PC-3 (cell line): ENCODE data around the gene PRIMA1. TPM values are rescaled to one million over a fixed set of nuclear protein-coding genes. Genes with fewer than 3 reads are reported as not detected.

Experiments
- ATAC-seq: fragments of 200-7000 bp; cut with Tn5 transposase; 2 replicates; pipeline ENCODE4 v1.9.1; 2020; ENCODE audit warnings: mild to moderate bottlenecking, moderate library complexity
- BruUV-seq: library from RNA; stranded (reverse); fragments of 400-500 nt; replicated peaks from 2 replicates; lab custom pipeline; 2021; lab: Mats Ljungman, UMichigan
- CTCF ChIA-PET: fragments of 300-600 bp; sonication (Branson Sonifier 250); formaldehyde crosslinking; loops from one replicate; lab custom pipeline; 2022; ENCODE audit warnings: antibody characterized with exemption; lab: Charles Lee
- POLR2A ChIA-PET: fragments of 300-600 bp; sonication (Branson Sonifier 250); formaldehyde crosslinking; loops from one replicate; lab custom pipeline; 2022; ENCODE audit warnings: antibody characterized with exemption; ENCODE audit not compliant: unreplicated experiment; lab: Charles Lee
- DNase-seq: peaks from one replicate; pipeline ENCODE4 v3.0.0-alpha.2; 2015
- H2AFZ ChIP-seq: fragments of 300-600 bp; sonication (generic); 2 replicates; pipeline ENCODE4 v1.6.0; 2016; ENCODE audit warnings: antibody characterized with exemption, low read length
- H3F3A ChIP-seq: fragments of 300-600 bp; sonication (generic); one replicate; pipeline ENCODE4 v1.6.0; 2017; ENCODE audit warnings: antibody characterized with exemption, low read length, control low read depth, mild to moderate bottlenecking; ENCODE audit not compliant: unreplicated experiment
- H3K27ac ChIP-seq: fragments of 300-600 bp; sonication (generic); 2 replicates; pipeline ENCODE4 v1.5.1; 2016; ENCODE audit warnings: mild to moderate bottlenecking, low read length
- H3K27me3 ChIP-seq: fragments of 300-600 bp; sonication (generic); 2 replicates; pipeline ENCODE4 v1.6.1; 2016; ENCODE audit warnings: low read length, mixed read lengths
- H3K36me3 ChIP-seq: fragments of 300-600 bp; sonication (generic); 2 replicates; pipeline ENCODE4 v1.6.1; 2016; ENCODE audit warnings: low read depth, mixed run types, low read length, mixed read lengths
- H3K4me1 ChIP-seq: fragments of 300-600 bp; sonication (generic); 2 replicates; pipeline ENCODE4 v1.5.1; 2016; ENCODE audit warnings: low read length; ENCODE audit not compliant: insufficient read depth
- H3K4me2 ChIP-seq: fragments of 300-600 bp; sonication (generic); 2 replicates; pipeline ENCODE4 v1.6.0; 2016; ENCODE audit warnings: low read length
- H3K4me3 ChIP-seq: fragments of 300-600 bp; sonication (generic); 2 replicates; pipeline ENCODE4 v1.5.1; 2016; ENCODE audit warnings: mild to moderate bottlenecking, low read length, mixed read lengths
- H3K79me2 ChIP-seq: fragments of 300-600 bp; sonication (generic); 2 replicates; pipeline ENCODE4 v1.6.1; 2017; ENCODE audit warnings: low read length, mixed read lengths
- H3K9ac ChIP-seq: fragments of 300-600 bp; sonication (generic); 2 replicates; pipeline ENCODE4 v1.6.0; 2016; ENCODE audit warnings: mild to moderate bottlenecking, low read length
- H3K9me2 ChIP-seq: fragments of 300-600 bp; sonication (generic); replicated peaks from 2 replicates; pipeline ENCODE4 v1.6.1; 2016; ENCODE audit warnings: mixed run types, low read length, mixed read lengths
- H3K9me3 ChIP-seq: fragments of 300-600 bp; sonication (generic); 2 replicates; pipeline ENCODE4 v1.6.1; 2016; ENCODE audit warnings: low read length, mixed read lengths
- H4K20me1 ChIP-seq: fragments of 300-600 bp; sonication (generic); 2 replicates; pipeline ENCODE4 v1.6.1; 2016; ENCODE audit warnings: low read length, mixed read lengths
- EZH2 ChIP-seq: fragments of 300-600 bp; sonication (generic); IDR thresholded peaks from one replicate; pipeline ENCODE4 v1.6.1; 2017; ENCODE audit warnings: antibody characterized with exemption, mild to moderate bottlenecking, low read length; ENCODE audit not compliant: unreplicated experiment
- EZH2phosphoT487 ChIP-seq: fragments of 300-600 bp; sonication (generic); IDR thresholded peaks from 2 replicates; pipeline ENCODE4 v1.6.1; 2018; ENCODE audit warnings: mild to moderate bottlenecking, antibody characterized with exemption, low read length, borderline replicate concordance
- intact Hi-C: fragments of 100-400 bp; cut with micrococcal nuclease; formaldehyde crosslinking; loops from 2 replicates; pipeline ENCODE4 v1.9.0; 2023
- total RNA-seq: library from RNA; depleted of rRNA; stranded (reverse); fragments of >200 nt; gene quantifications from 2 replicates; pipeline ENCODE4 v1.2.3, GENCODE V29; 2014
- TF ChIP-seq, protein P1 (sequence below): fragments of 300-600 bp; sonication (generic); conservative IDR thresholded peaks from 2 replicates; pipeline ENCODE4 v1.5.1; 2017; ENCODE audit warnings: antibody characterized with exemption, low read depth, mild to moderate bottlenecking, low read length

Gene PRIMA1
- total RNA-seq, 1 experiment from 2014 or later = 0.04 TPM

DNA sequence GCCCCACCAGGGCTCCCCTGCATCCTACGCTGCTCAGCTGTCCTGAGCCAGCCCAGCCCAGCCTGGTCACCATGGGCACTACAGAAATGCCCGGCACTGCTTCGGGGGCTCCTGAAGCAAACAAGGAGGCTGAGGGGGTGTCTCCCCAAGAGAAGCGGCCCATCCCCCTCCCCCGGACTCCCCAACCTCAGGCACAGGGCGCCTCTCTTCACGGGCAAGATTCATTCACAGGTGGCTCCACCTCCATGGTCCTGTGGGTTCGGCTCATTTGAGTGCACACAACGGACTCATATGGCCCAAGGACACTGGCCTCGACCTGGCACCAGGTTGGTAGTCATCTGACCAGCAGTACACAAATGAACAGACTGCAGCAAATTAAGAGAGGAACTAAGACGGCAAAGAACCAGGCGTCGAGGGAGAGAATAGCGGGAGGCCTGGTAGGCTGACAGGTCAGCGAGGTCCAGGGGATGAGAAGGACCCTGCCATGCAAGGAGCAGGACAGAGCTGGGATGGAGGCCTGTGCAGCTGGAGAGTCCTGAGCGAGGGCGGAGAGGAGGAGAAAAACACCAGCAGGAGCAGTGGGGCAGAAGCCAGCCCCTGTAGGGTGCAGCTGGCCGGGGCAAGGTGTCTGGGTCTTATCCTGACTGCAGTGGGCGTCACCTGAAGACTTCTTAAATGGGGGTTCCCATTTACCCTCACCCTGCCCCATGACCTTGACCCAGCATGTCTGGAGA is 60.2 kb downstream of the PRIMA1 start:
- no peaks in the 10 kb centered on the region for H3K36me3 ChIP-seq
- POLR2A ChIA-PET = no interaction called here
- no peaks in the 10 kb centered on the region for H3K4me1 ChIP-seq
- H3K27ac ChIP-seq = no peak overlapping the region
- CTCF ChIA-PET = no interaction called here
- no peaks in the 10 kb centered on the region for H4K20me1 ChIP-seq
- DNase-seq (no peak), ATAC-seq (no peak)
- H3K79me2 ChIP-seq = no peaks in the 10 kb centered on the region
- peaks cover 11% of the 10 kb centered on the region; the same call in 1 of the 2 replicates for H3K27me3 ChIP-seq
- no peak overlapping the region for H3K4me2 ChIP-seq
- TF ChIP-seq EZH2phosphoT487 (no peak), EZH2 (no peak)
- TF ChIP-seq, protein P1, sequence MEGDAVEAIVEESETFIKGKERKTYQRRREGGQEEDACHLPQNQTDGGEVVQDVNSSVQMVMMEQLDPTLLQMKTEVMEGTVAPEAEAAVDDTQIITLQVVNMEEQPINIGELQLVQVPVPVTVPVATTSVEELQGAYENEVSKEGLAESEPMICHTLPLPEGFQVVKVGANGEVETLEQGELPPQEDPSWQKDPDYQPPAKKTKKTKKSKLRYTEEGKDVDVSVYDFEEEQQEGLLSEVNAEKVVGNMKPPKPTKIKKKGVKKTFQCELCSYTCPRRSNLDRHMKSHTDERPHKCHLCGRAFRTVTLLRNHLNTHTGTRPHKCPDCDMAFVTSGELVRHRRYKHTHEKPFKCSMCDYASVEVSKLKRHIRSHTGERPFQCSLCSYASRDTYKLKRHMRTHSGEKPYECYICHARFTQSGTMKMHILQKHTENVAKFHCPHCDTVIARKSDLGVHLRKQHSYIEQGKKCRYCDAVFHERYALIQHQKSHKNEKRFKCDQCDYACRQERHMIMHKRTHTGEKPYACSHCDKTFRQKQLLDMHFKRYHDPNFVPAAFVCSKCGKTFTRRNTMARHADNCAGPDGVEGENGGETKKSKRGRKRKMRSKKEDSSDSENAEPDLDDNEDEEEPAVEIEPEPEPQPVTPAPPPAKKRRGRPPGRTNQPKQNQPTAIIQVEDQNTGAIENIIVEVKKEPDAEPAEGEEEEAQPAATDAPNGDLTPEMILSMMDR = no peak
- intact Hi-C loops = no loop called here
- no peaks in the 10 kb centered on the region for H3K9me3 ChIP-seq
- BruUV-seq = no TSS peak
- H3K9ac ChIP-seq = no peak overlapping the region
- no peaks in the 10 kb centered on the region for H3F3A ChIP-seq
- no peaks in the 10 kb centered on the region for H3K9me2 ChIP-seq
- H2AFZ ChIP-seq = no peak overlapping the region
- H3K4me3 ChIP-seq = no peak overlapping the region

DNA sequence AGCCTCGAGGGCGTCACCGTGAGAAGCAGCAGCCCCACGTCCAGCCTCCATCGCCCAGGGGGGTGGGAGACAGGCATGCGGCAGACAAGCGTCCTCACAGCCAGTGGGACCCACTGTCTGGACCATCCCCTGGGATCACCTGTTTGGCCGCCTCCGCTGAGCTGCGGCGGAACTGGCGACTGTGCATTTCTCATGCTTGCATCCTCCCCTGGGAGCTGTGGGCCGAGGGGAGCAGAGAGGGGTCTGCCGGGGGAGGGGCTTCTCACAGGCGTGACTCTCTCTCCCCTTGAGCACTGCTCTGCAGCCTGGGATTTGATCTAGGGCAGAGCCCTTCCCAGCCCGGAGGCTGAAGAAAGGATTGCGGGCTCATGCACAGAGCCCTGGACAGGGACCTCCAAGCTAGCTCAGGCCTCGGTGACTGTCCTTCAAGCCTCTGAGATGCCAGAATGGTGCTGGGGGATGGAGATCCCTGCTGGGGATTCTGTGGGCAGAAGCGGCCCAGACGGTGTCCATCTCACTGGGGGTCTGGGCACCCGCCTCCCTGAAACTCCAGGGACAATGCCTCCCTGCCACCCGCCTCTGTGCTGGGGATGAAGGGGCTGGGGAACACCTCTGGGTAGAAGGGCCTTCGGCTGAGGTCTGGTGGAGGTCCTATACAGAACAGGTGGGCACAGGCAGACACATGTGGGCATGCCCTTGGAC is 61.1 kb downstream of the PRIMA1 start:
- no peak overlapping the region for H2AFZ ChIP-seq
- no peaks in the 10 kb centered on the region for H3F3A ChIP-seq
- H3K4me1 ChIP-seq = no peaks in the 10 kb centered on the region
- no peaks in the 10 kb centered on the region for H3K9me2 ChIP-seq
- no peaks in the 10 kb centered on the region for H3K9me3 ChIP-seq
- peaks cover 6% of the 10 kb centered on the region; the same call in 1 of the 2 replicates for H3K27me3 ChIP-seq
- H3K79me2 ChIP-seq = no peaks in the 10 kb centered on the region
- intact Hi-C loops = no loop called here
- H3K4me2 ChIP-seq = no peak overlapping the region
- ATAC-seq (no peak), DNase-seq (no peak)
- TF ChIP-seq EZH2 = no peak
- TF ChIP-seq EZH2phosphoT487 = no peak
- TF ChIP-seq, protein P1 = no peak
- CTCF ChIA-PET = no interaction called here
- H3K9ac ChIP-seq = no peak overlapping the region
- H4K20me1 ChIP-seq = no peaks in the 10 kb centered on the region
- no peaks in the 10 kb centered on the region for H3K36me3 ChIP-seq
- POLR2A ChIA-PET = interaction anchor here (0.6 kb wide), 1 partner anchor 39 kb away, joined by 3 read pairs; no protein-coding TSS in a partner anchor
- H3K27ac ChIP-seq = no peak overlapping the region
- H3K4me3 ChIP-seq = no peak overlapping the region
- no TSS peak for BruUV-seq

DNA sequence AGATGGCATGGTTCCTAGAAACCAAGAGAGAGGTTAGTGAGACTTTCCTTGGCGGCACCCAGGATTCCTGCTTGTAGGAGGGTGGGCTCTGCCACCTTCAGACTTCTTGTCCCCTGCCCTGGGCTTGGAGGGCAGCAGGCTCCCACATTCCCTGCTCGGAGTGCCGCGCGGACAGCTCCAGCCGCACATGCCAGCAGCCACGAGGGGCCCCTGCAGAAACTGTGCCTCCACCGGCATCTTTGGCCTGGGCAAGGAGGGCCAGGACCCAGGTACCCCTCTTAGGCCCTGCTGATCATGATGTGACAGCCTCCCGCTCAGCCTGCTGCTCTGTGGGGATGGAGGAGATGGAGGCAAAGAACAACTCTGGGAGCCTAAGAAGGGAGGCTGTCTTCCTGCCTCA is 62.3 kb downstream of the PRIMA1 start:
- Histone ChIP-seq H3K9ac (no peak overlapping the region), H4K20me1 (no peaks in the 10 kb centered on the region), H3K36me3 (no peaks in the 10 kb centered on the region), H3K4me2 (no peak overlapping the region), H3F3A (no peaks in the 10 kb centered on the region), H3K4me1 (no peaks in the 10 kb centered on the region), H3K79me2 (no peaks in the 10 kb centered on the region), H3K27ac (no peak overlapping the region), H3K27me3 (no peaks in the 10 kb centered on the region), H3K9me2 (no peaks in the 10 kb centered on the region), H2AFZ (no peak overlapping the region), H3K4me3 (no peak overlapping the region), H3K9me3 (no peaks in the 10 kb centered on the region)
- ATAC-seq (no peak), DNase-seq (no peak)
- TF ChIP-seq EZH2 = no peak
- no peak for TF ChIP-seq EZH2phosphoT487
- TF ChIP-seq, protein P1 = no peak
- no TSS peak for BruUV-seq
- intact Hi-C loops = no loop called here
- POLR2A ChIA-PET = no interaction called here
- CTCF ChIA-PET = no interaction called here
